CD4-positive, alpha-beta T cell treated with Interleukin-6 at 100 ng/mL for 8 hours (primary cell): ENCODE results near the gene PSMB8.
"Not testable (repeated sequence)": the region's sequence is repeated elsewhere in the genome, so short reads cannot be mapped to it uniquely, and the experiment has no call there.

ENCODE experiments used
- DNase-seq: peaks from one replicate; pipeline ENCODE4 v3.0.0-alpha.2; 2020; ENCODE audit warnings: mixed read lengths, low spot score

Gene PSMB8

DNA sequence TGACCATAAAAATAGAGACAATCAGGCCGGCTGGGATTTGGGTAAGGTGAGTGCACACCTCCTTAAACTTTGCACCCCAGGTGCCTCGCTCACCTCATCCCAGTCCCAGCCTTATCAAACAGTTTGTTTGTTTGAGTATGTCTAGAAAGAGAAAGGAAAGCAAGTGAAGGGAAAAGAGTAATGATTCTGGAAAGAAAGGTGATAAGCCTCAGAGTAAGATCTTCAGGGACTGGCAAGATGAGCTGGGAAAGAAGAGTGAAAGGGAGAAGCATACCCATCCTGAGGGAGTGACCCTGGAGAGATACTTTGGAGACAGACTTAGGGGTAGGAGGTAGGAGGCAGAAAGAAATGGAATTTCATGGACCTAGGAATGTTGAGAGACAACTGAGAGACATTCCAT, 7.0 kb downstream of the PSMB8 start:
- no peak for DNase-seq

- no peak for DNase-seq
Observed at GRCh38 chr6:32835167-32835893, 8.5 kb downstream of the PSMB8 start.

- DNase-seq, result no peak
Observed at GRCh38 chr6:32833664-32834063, 10.2 kb downstream of the PSMB8 start.

DNA sequence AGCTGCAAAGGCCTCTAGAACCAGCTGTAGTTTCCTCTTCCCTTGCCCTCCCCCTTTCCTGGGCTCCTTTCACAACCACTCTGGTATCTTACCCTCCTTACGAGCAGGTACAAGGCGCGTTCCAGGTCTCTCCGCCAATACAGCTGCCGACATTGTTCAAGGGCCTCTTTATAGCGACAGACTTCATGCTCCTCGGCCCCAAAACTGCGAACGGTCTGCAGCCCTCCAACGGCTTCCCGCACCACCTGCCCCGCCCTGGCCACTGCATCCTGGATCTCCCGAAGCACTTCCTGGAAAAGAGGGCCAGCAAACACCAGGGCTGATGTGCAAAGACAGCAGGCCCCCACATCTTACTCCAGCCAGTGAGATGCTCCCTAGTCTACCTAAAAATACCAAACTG, 11.3 kb downstream of the PSMB8 start:
- DNase-seq, result no peak

- DNase-seq, result no peak
Observed at GRCh38 chr6:32830936-32831335, 12.9 kb downstream of the PSMB8 start.

DNA sequence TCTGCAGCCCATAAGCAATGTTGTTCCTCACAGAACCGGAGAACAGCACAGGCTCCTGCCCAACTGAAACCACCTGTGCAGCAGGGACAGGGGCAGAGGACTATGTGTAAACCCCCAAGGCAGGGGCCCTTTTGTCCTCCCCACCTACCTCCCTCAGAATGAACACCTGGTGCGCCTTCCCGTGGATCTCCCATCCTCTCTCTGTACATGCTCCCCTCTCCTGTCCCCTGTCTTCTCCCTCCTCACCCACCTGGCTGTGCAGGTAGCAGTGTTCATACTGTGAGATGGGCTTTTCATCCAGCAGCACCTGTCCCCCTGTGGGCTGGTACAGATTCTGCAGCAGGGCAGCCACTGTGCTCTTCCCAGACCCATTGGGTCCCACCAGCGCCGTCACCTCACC, 13.8 kb downstream of the PSMB8 start:
- no peak for DNase-seq

DNA sequence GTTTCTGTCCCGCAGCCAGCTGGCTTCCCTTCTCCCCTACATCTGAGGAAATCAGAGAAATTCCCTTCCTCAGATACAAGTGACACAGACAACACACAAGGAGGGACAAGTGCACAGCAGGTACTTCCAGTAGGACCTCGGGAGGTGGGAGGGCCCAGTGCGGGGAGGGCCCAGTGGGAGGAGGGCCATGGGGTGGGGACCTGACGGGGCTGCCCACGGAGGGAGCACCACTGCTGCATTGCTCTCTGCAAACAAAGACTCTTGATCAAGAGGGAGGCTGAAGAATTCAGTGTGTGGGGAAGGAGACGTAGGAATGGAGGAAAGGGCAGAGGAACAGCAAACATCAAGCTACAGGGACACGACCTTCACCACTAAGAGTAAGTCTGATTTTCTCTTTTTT, 14.4 kb downstream of the PSMB8 start:
- DNase-seq, result no peak

- no peak for DNase-seq
Observed at GRCh38 chr6:32827025-32827424, 16.8 kb downstream of the PSMB8 start.

DNA sequence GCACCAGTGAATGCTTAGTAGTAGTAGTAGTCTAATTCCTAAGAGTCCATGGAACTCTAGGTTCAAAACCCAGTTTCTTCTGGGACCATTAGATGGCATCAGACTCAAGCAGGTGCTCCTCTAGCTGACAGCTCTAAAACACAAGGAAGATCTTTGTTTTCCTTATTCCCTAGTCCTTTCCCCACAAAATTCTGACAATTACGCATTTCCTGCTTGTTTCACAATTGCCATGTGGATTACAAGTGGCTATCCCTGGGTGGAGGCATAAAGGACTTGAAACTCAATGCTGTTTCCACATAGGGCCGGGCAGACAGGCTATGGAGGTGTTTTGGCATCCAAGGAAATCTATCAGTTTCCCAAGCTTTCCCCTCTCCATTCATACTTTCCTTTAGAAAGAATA, 17.9 kb downstream of the PSMB8 start:
- DNase-seq, result no peak

- DNase-seq, result no peak
Observed at GRCh38 chr6:32819729-32820128, 24.1 kb downstream of the PSMB8 start.

GRCh38 chr6:32818867-32819266, 25.0 kb downstream of the PSMB8 start:
- DNase-seq, result no peak

DNA sequence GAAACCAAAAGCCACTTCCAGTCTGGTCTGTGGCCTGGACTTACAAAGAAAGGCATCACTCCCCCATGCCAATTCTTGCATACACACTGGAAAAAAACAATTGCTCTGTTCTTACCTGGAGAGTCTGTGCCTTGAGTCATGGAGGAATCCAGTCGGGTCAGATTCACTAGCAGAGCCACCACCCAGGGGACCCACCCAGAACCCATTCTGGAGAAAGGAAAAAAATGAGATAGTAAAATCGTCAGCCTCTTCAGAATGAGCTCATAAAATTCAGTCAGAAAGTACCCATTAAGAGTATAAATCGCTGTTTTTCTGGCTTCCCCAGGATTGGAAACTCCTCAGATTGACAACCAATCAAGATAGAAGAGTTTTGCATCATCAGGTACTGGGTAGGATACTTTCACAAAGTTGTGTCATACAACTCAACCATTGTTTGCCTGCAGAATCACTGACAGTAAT, 27.1 kb downstream of the PSMB8 start, which contains the start of gene HLA-DOB:
Gene HLA-DOB, minus strand, starts transcription at position 257 of the 459 bp plus-strand sequence. Its CDS starts 51 bp downstream, at position 206.
- no peak for DNase-seq

DNA sequence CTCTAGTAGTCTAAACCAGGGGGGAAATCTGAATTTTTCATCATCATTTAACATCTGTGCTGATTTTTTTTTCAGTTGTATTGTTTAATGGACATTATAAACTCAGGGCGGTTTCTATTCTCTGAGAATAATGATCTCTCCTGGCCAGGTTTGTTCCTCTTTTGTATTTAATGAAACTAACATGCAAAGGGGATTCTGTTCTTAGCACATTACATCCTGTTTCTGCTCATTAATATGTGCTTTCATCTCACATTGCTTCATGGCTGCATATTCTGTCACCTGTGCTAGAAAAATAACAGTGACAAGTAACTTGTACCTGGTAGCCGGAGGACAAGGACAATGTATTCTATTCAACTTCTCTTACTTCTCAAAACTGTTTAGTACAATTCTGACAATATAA, 27.9 kb downstream of the PSMB8 start:
- DNase-seq, result no peak

GRCh38 chr6:32815115-32815514, 28.7 kb downstream of the PSMB8 start:
- no peak for DNase-seq

- DNase-seq, result no peak
Observed at GRCh38 chr6:32814145-32814544, 29.7 kb downstream of the PSMB8 start.

- DNase-seq, result no peak
Observed at GRCh38 chr6:32809171-32809570, 34.7 kb downstream of the PSMB8 start.

DNA sequence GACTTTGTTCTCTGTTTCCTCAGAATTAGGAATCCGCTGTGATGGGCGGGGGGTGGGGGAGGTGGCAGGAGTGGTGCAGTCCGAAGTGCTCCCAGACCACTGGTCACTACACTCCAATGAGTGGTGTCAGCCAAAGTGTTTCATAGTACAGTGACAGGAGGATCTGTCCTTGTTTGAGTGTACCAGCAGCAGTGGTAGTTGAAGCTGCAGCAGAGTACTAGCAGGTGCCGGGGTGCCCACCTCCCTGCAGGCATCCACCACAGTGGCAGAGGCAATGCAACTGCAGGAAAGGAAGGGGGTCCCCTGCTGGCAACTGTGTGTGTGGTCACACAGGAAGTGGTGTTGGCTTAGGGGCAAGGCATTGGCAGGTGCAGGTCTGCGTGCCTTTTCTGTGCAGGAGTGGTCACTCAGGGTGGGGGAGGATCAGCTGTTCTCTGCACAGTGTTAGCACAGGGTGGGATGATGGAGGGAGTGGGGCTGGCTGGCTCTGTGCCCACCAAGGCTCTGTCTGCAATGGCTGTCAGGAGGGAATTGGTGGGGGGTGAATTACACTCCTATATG, 36.7 kb downstream of the PSMB8 start:
- no peak for DNase-seq

- DNase-seq, result not testable (repeated sequence)
Observed at GRCh38 chr6:32805404-32805803, 38.4 kb downstream of the PSMB8 start.

DNA sequence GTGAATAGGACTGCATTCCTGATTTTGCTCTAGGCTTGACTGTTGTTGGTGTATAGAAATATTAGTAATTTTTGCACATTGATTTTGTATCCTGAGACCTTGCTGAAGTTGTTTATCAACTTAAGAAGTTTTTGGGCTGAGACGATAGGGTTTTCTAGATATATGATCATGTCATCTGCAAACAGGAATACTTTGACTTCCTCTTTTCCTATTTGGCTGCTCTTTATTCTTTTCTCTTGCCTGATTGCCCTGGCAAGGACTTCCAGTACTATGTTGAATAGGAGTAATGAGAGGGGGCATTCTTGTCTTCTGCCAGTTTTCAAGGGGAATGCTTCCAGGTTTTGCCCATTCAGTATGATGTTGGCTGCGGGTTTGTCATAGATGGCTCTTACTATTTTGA, 40.4 kb downstream of the PSMB8 start:
- no peak for DNase-seq

DNA sequence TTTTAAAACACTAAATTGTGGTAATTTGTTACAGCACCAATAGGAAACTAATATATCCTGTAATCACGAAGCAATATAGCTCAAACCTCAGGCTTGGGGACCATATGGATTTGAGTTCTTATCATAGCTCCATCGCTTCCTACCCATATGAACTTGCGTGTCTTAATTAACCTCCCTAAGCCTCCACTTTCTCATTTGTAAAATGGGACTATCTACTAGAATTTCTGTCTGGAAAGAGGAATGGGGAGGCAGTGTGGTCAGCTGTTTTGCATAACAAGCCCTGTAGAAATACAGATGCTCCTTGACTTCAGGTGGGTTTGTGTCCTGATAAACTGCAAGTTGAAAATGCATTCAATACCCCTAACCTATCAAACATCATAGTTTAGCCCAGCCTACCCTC, 44.1 kb downstream of the PSMB8 start:
- no peak for DNase-seq

DNA sequence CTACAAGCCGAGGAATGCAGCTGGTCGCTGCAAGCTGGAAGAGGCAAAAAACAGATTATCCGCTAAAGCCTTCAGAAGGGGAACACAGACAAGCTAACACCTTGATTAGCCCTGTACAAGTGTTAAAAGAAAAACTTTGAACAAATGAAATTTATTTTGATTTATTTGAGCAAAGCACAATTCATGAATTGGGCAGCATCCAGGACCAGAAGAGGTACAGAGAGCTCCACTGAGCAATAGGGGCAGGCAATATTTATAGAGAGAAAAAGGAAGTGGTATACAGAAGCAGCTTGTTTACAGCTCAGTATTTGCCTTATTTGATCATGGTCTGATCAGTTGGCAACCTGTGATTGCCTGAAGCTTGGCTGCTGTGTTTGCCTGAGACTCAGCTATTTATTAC, 44.7 kb downstream of the PSMB8 start:
- DNase-seq, result no peak

- DNase-seq, result peak; percentile 63
Observed at GRCh38 chr6:32796848-32797776, 46.7 kb downstream of the PSMB8 start.

DNA sequence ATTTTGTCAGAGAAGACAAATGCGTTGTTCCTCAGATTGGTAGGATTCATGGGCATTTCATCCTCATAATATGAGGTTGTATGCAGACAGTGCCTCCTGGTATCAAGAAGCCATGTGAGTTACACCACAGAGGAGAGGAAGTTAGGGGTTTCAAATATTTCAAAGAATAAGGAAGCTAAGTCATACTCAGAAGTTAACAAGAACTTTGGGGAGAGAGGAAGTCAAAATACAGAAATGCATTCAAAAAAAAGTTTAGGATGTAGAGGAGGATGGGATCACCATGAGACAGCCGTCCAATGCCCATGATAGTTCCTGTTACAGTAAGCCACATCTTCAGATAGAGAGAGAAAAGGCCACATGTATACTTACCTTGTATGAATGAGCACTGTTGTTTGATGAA, 49.3 kb downstream of the PSMB8 start:
- DNase-seq, result no peak
